GM12878 (cell line): ENCODE measurements around the gene PIGL. TPM values are rescaled to one million over a fixed set of nuclear protein-coding genes. Genes with fewer than 3 reads are reported as not detected.

ENCODE experiments used
- BHLHE40 ChIP-seq, 2 experiments: fragments of 450-650 bp in 1 of 2; IDR thresholded peaks; 2 replicates each; pipeline ENCODE4 v1.6.1; 2011 to 2017; ENCODE audit warnings: low read depth in 2 of 2, borderline replicate concordance in 1 of 2, improper control_type of control experiment in 1 of 2, low read length in 1 of 2, mild to moderate bottlenecking in 1 of 2
- BMI1 ChIP-seq: fragments of 450-650 bp; IDR thresholded peaks from 2 replicates; pipeline ENCODE4 v1.6.1; 2016; ENCODE audit warnings: mild to moderate bottlenecking, moderate library complexity, borderline replicate concordance
- HDAC6 ChIP-seq: fragments of 200-600 bp; sonication (generic); IDR thresholded peaks from one replicate; pipeline ENCODE4 v1.8.0; 2017; ENCODE audit warnings: antibody characterized with exemption; ENCODE audit not compliant: unreplicated experiment
- HDGF ChIP-seq: fragments of 450-650 bp; IDR thresholded peaks from 2 replicates; pipeline ENCODE4 v1.6.1; 2016; ENCODE audit warnings: antibody characterized with exemption
- KLF5 ChIP-seq: fragments of 450-650 bp; IDR thresholded peaks from 2 replicates; pipeline ENCODE4 v1.6.1; 2014; ENCODE audit warnings: mild to moderate bottlenecking; ENCODE audit not compliant: partially characterized antibody
- MYC ChIP-seq: IDR thresholded peaks from 2 replicates; pipeline ENCODE4 v1.6.1; 2011; ENCODE audit warnings: mild to moderate bottlenecking, low read length, moderate library complexity, inconsistent platforms; ENCODE audit not compliant: insufficient read depth, insufficient replicate concordance, insufficient read length, severe bottlenecking
- NR2F1 ChIP-seq: fragments of 450-650 bp; conservative IDR thresholded peaks from 2 replicates; pipeline ENCODE4 v1.6.1; 2017; ENCODE audit warnings: mild to moderate bottlenecking
- POLR2A ChIP-seq: IDR thresholded peaks from 2 replicates; pipeline ENCODE4 v1.6.1; 2011; ENCODE audit warnings: low read depth, mild to moderate bottlenecking, low read length
- POLR2AphosphoS5 ChIP-seq: IDR thresholded peaks from 2 replicates; pipeline ENCODE4 v1.6.1; 2011; ENCODE audit warnings: mild to moderate bottlenecking, low read length, inconsistent platforms
- RELA ChIP-seq: fragments of 450-650 bp; IDR thresholded peaks from 2 replicates; pipeline ENCODE4 v1.8.0; 2014; ENCODE audit warnings: borderline replicate concordance; ENCODE audit not compliant: partially characterized antibody
- SP1 ChIP-seq: IDR thresholded peaks from one replicate; pipeline ENCODE4 v1.6.1; 2011; ENCODE audit warnings: low read depth, low read length
- SRF ChIP-seq, 2 experiments: IDR thresholded peaks; 2 replicates each; pipeline ENCODE4 v1.6.1; 2011; ENCODE audit warnings: low read depth in 2 of 2, low read length in 2 of 2, mild to moderate bottlenecking in 1 of 2, moderate library complexity in 1 of 2
- SUZ12 ChIP-seq: fragments of 200-600 bp; sonication (generic); IDR thresholded peaks from one replicate; pipeline ENCODE4 v1.6.1; 2018; ENCODE audit warnings: antibody characterized with exemption, mild to moderate bottlenecking; ENCODE audit not compliant: unreplicated experiment
- ZNF622 ChIP-seq: fragments of 450-650 bp; IDR thresholded peaks from 2 replicates; pipeline ENCODE4 v1.6.1; 2017; ENCODE audit warnings: mild to moderate bottlenecking, inconsistent platforms
- polyA plus RNA-seq, 11 experiments: library from polyadenylated mRNA; depleted of rRNA in 4 of 11; unstranded in 6 of 11; stranded (reverse) in 5 of 11; fragments of >200 nt; fragmentation: Nextera tagmentation in 4 of 11; fragmentation: Illumina TruSeq in 1 of 11; extraction: Ambion mirVana in 4 of 11; extraction: Trizol in 1 of 11; gene quantifications; 1 replicate in 1 of 11; 2 replicates in 10 of 11; pipeline versions ENCODE4 v1.2.1 to v1.2.3, GENCODE V29; 2011 to 2016; ENCODE audit warnings: inconsistent platforms in 2 of 11, missing spikeins in 2 of 11, low read depth in 1 of 11
- total RNA-seq, 4 experiments: library from RNA; depleted of rRNA in 3 of 4; stranded (reverse); fragments of >200 nt in 3 of 4; fragmentation: Illumina TruSeq in 1 of 4; extraction: Trizol in 1 of 4; gene quantifications; 2 replicates each; pipeline versions ENCODE4 v1.2.1 to v1.2.3, GENCODE V29; 2013 to 2021
- TF ChIP-seq, protein P1 (sequence below): fragments of 450-650 bp; IDR thresholded peaks from 2 replicates; pipeline ENCODE4 v1.6.1; 2016; ENCODE audit warnings: mild to moderate bottlenecking, moderate library complexity, borderline replicate concordance
- TF ChIP-seq, protein P2 (sequence below): fragments of 450-650 bp; IDR thresholded peaks from 2 replicates; pipeline ENCODE4 v1.6.1; 2017; ENCODE audit warnings: mild to moderate bottlenecking, moderate library complexity
- TF ChIP-seq, protein P3 (sequence below): IDR thresholded peaks from 2 replicates; pipeline ENCODE4 v1.6.1; 2011; ENCODE audit warnings: borderline replicate concordance, low read depth, mild to moderate bottlenecking, moderate library complexity, low read length; ENCODE audit not compliant: insufficient read depth, poor library complexity, severe bottlenecking
- TF ChIP-seq, protein P4 (sequence below): fragments of 450-650 bp; IDR thresholded peaks from 2 replicates; pipeline ENCODE4 v1.6.1; 2014; ENCODE audit warnings: mild to moderate bottlenecking

PIGL gene
- total and polyA plus RNA-seq, 10 of the 15 experiments (the other 5 are each of a cell fraction or from before 2014, with no cell fraction given), result 25.9 to 52.5 (median 30.2) TPM

- TF ChIP-seq SRF (IDR thresholded peaks at IDR 0.05; ENCODE audit: low read depth in 2 of 2, low read length in 2 of 2) (0 out of 4 replicates have a peak, but pooled peaks of 1 of the 2 experiments have one; percentile 27), SP1 (no peak), RELA (peak; percentile 23), NR2F1 (peak; percentile 62), BMI1 (no peak), ZNF622 (no peak), POLR2A (peak; percentile 97), MYC (peak; percentile 45), KLF5 (no peak), HDGF (peak; percentile 72; the same call in 1 of the 2 replicates), POLR2AphosphoS5 (peak; percentile 90), BHLHE40 (IDR thresholded peaks at IDR 0.05; ENCODE audit: borderline replicate concordance in 1 of 2, low read depth in 2 of 2, low read length in 1 of 2) (peak; percentile 6 to 22; a peak in 1 of 4 replicates), HDAC6 (no peak), SUZ12 (no peak)
- TF ChIP-seq, protein P1, sequence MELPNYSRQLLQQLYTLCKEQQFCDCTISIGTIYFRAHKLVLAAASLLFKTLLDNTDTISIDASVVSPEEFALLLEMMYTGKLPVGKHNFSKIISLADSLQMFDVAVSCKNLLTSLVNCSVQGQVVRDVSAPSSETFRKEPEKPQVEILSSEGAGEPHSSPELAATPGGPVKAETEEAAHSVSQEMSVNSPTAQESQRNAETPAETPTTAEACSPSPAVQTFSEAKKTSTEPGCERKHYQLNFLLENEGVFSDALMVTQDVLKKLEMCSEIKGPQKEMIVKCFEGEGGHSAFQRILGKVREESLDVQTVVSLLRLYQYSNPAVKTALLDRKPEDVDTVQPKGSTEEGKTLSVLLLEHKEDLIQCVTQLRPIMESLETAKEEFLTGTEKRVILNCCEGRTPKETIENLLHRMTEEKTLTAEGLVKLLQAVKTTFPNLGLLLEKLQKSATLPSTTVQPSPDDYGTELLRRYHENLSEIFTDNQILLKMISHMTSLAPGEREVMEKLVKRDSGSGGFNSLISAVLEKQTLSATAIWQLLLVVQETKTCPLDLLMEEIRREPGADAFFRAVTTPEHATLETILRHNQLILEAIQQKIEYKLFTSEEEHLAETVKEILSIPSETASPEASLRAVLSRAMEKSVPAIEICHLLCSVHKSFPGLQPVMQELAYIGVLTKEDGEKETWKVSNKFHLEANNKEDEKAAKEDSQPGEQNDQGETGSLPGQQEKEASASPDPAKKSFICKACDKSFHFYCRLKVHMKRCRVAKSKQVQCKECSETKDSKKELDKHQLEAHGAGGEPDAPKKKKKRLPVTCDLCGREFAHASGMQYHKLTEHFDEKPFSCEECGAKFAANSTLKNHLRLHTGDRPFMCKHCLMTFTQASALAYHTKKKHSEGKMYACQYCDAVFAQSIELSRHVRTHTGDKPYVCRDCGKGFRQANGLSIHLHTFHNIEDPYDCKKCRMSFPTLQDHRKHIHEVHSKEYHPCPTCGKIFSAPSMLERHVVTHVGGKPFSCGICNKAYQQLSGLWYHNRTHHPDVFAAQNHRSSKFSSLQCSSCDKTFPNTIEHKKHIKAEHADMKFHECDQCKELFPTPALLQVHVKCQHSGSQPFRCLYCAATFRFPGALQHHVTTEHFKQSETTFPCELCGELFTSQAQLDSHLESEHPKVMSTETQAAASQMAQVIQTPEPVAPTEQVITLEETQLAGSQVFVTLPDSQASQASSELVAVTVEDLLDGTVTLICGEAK, result no peak
- TF ChIP-seq, protein P2, sequence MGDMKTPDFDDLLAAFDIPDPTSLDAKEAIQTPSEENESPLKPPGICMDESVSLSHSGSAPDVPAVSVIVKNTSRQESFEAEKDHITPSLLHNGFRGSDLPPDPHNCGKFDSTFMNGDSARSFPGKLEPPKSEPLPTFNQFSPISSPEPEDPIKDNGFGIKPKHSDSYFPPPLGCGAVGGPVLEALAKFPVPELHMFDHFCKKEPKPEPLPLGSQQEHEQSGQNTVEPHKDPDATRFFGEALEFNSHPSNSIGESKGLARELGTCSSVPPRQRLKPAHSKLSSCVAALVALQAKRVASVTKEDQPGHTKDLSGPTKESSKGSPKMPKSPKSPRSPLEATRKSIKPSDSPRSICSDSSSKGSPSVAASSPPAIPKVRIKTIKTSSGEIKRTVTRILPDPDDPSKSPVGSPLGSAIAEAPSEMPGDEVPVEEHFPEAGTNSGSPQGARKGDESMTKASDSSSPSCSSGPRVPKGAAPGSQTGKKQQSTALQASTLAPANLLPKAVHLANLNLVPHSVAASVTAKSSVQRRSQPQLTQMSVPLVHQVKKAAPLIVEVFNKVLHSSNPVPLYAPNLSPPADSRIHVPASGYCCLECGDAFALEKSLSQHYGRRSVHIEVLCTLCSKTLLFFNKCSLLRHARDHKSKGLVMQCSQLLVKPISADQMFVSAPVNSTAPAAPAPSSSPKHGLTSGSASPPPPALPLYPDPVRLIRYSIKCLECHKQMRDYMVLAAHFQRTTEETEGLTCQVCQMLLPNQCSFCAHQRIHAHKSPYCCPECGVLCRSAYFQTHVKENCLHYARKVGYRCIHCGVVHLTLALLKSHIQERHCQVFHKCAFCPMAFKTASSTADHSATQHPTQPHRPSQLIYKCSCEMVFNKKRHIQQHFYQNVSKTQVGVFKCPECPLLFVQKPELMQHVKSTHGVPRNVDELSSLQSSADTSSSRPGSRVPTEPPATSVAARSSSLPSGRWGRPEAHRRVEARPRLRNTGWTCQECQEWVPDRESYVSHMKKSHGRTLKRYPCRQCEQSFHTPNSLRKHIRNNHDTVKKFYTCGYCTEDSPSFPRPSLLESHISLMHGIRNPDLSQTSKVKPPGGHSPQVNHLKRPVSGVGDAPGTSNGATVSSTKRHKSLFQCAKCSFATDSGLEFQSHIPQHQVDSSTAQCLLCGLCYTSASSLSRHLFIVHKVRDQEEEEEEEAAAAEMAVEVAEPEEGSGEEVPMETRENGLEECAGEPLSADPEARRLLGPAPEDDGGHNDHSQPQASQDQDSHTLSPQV, result no peak
- TF ChIP-seq, protein P3, sequence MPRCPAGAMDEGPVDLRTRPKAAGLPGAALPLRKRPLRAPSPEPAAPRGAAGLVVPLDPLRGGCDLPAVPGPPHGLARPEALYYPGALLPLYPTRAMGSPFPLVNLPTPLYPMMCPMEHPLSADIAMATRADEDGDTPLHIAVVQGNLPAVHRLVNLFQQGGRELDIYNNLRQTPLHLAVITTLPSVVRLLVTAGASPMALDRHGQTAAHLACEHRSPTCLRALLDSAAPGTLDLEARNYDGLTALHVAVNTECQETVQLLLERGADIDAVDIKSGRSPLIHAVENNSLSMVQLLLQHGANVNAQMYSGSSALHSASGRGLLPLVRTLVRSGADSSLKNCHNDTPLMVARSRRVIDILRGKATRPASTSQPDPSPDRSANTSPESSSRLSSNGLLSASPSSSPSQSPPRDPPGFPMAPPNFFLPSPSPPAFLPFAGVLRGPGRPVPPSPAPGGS, result peak; percentile 39
- TF ChIP-seq, protein P4, sequence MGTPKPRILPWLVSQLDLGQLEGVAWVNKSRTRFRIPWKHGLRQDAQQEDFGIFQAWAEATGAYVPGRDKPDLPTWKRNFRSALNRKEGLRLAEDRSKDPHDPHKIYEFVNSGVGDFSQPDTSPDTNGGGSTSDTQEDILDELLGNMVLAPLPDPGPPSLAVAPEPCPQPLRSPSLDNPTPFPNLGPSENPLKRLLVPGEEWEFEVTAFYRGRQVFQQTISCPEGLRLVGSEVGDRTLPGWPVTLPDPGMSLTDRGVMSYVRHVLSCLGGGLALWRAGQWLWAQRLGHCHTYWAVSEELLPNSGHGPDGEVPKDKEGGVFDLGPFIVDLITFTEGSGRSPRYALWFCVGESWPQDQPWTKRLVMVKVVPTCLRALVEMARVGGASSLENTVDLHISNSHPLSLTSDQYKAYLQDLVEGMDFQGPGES, result no peak
Observed at GRCh38 chr17:16215273-16215964, 1.6 kb upstream of the PIGL start, which contains the start of gene NCOR1 (continued).
